K562 (cell line): ENCODE data around the gene THADA. TPM values are rescaled to one million over a fixed set of nuclear protein-coding genes. Genes with fewer than 3 reads are reported as not detected.

Experiments used
- CCNT2 ChIP-seq: IDR thresholded peaks from 2 replicates; pipeline ENCODE4 v1.6.1; 2011; ENCODE audit warnings: borderline replicate concordance, low read depth, mild to moderate bottlenecking, moderate library complexity, mixed read lengths, low read length; ENCODE audit not compliant: insufficient read length; ENCODE audit errors: extremely low read depth
- FOXA3 ChIP-seq, 2 experiments: fragments of 450-650 bp in 1 of 2; sonication (generic) in 1 of 2; formaldehyde crosslinking; IDR thresholded peaks in 1 of 2; conservative IDR thresholded peaks in 1 of 2; 2 replicates each; pipeline versions ENCODE4 v1.4.0 to v1.8.0; 2020 to 2022; ENCODE audit warnings: mild to moderate bottlenecking in 2 of 2, missing genetic modification reagents in 1 of 2
- L3MBTL2 ChIP-seq: fragments of 450-650 bp; IDR thresholded peaks from 2 replicates; pipeline ENCODE4 v1.6.1; 2016; ENCODE audit warnings: mild to moderate bottlenecking, moderate library complexity
- MCM5 ChIP-seq: fragments of 450-650 bp; IDR thresholded peaks from 2 replicates; pipeline ENCODE4 v1.6.1; 2016; ENCODE audit warnings: low read depth
- MTA3 ChIP-seq: fragments of 450-650 bp; formaldehyde crosslinking; IDR thresholded peaks from 2 replicates; pipeline ENCODE4 v1.6.1; 2017; ENCODE audit warnings: mild to moderate bottlenecking, borderline replicate concordance
- PHF8 ChIP-seq: fragments of 200-600 bp; sonication (generic); IDR thresholded peaks from 2 replicates; pipeline ENCODE4 v1.6.1; 2012; ENCODE audit warnings: mixed run types, mild to moderate bottlenecking, inconsistent platforms, low read length, moderate library complexity, borderline replicate concordance
- PURB ChIP-seq: sonication (generic); formaldehyde crosslinking; IDR thresholded peaks from 2 replicates; pipeline ENCODE4 v1.9.0; 2021; ENCODE audit warnings: low read depth, mild to moderate bottlenecking, missing genetic modification reagents
- SRSF3 ChIP-seq: fragments of 200-400 bp; formaldehyde crosslinking; IDR thresholded peaks from 2 replicates; pipeline ENCODE4 v1.6.1; 2016; ENCODE audit warnings: mild to moderate bottlenecking, low read length, moderate library complexity; ENCODE audit not compliant: insufficient read depth
- TEAD4 ChIP-seq, 2 experiments: sonication (generic) in 1 of 2; formaldehyde crosslinking in 1 of 2; IDR thresholded peaks; 2 replicates each; pipeline versions ENCODE4 v1.6.1 to v1.8.0; 2012 to 2022; ENCODE audit warnings: borderline replicate concordance in 1 of 2, inconsistent platforms in 1 of 2, low read length in 1 of 2, mild to moderate bottlenecking in 1 of 2, missing genetic modification reagents in 1 of 2
- USF2 ChIP-seq: sonication (generic); formaldehyde crosslinking; IDR thresholded peaks from 2 replicates; pipeline ENCODE4 v1.5.0; 2020; ENCODE audit warnings: missing genetic modification reagents
- ZBTB26 ChIP-seq: fragments of 450-650 bp; formaldehyde crosslinking; IDR thresholded peaks from 2 replicates; pipeline ENCODE4 v1.4.0; 2022; ENCODE audit warnings: missing genetic modification characterization
- ZNF224 ChIP-seq: sonication (generic); formaldehyde crosslinking; IDR thresholded peaks from 2 replicates; pipeline ENCODE4 v1.8.0; 2022; ENCODE audit warnings: mild to moderate bottlenecking, missing genetic modification reagents
- ZNF347 ChIP-seq: fragments of 450-650 bp; formaldehyde crosslinking; IDR thresholded peaks from 2 replicates; pipeline ENCODE4 v1.4.0; 2020; ENCODE audit warnings: low read depth, mild to moderate bottlenecking, moderate library complexity
- ZNF551 ChIP-seq: fragments of 250-450 bp; sonication (Bioruptor Pico); IDR thresholded peaks from 2 replicates; pipeline ENCODE4 v1.5.0; 2021; ENCODE audit warnings: mild to moderate bottlenecking, moderate library complexity
- polyA plus RNA-seq, 8 experiments: library from polyadenylated mRNA; depleted of rRNA in 4 of 8; stranded (reverse) in 5 of 8; unstranded in 3 of 8; fragments of >200 nt; fragmentation: Nextera tagmentation in 2 of 8; fragmentation: Illumina TruSeq in 1 of 8; extraction: Ambion mirVana in 2 of 8; extraction: Trizol in 1 of 8; gene quantifications; 2 replicates each; pipeline versions ENCODE4 v1.2.1 to v1.2.3, GENCODE V29; 2011 to 2014; ENCODE audit warnings: inconsistent platforms in 1 of 8, missing spikeins in 1 of 8
- total RNA-seq, 7 experiments: library from RNA; depleted of rRNA in 6 of 7; stranded (reverse); fragments of >200 nt in 6 of 7; fragmentation: Illumina TruSeq in 2 of 7; extraction: Trizol in 2 of 7; gene quantifications; 2 replicates each; pipeline versions ENCODE4 v1.2.1 to v1.2.3, GENCODE V29; 2011 to 2021; ENCODE audit warnings: low replicate concordance in 1 of 7
- TF ChIP-seq, protein P1 (sequence below): sonication (generic); formaldehyde crosslinking; IDR thresholded peaks from 2 replicates; pipeline ENCODE4 v1.8.0; 2022; ENCODE audit warnings: missing genetic modification reagents, mild to moderate bottlenecking, moderate library complexity, borderline replicate concordance
- TF ChIP-seq, protein P2 (sequence below): fragments of 250-450 bp; sonication (Bioruptor Pico); IDR thresholded peaks from 2 replicates; pipeline ENCODE4 v1.8.0; 2021; ENCODE audit warnings: borderline replicate concordance, mild to moderate bottlenecking, moderate library complexity; ENCODE audit not compliant: poor library complexity, severe bottlenecking
- TF ChIP-seq, protein P3 (sequence below): sonication (generic); formaldehyde crosslinking; IDR thresholded peaks from 2 replicates; pipeline ENCODE4 v1.9.0; 2022; ENCODE audit warnings: mild to moderate bottlenecking, missing genetic modification reagents
- TF ChIP-seq, protein P4 (sequence below), 3 experiments: IDR thresholded peaks in 2 of 3; conservative IDR thresholded peaks in 1 of 3; 2 replicates each; pipeline ENCODE4 v1.5.1; 2011 to 2012; ENCODE audit warnings: low read length in 3 of 3, mild to moderate bottlenecking in 3 of 3, control low read depth in 2 of 3, improper control_type of control experiment in 1 of 3, inconsistent platforms in 1 of 3, low read depth in 1 of 3, mixed read lengths in 1 of 3, moderate library complexity in 1 of 3; ENCODE audit not compliant: insufficient read depth in 2 of 3

The THADA gene
- total and polyA plus RNA-seq, 9 of the 15 experiments (the other 6 are each of a cell fraction or from before 2014, with no cell fraction given), result 17.8 to 34.7 (median 31.9) TPM

- TF ChIP-seq ZBTB26 (CRISPR knock-in tag) (no peak), SRSF3 (no peak), ZNF551 (CRISPR knock-in tag) (no peak), ZNF224 (CRISPR knock-in tag) (peak; percentile 24; the same call in 1 of the 2 replicates), PURB (CRISPR knock-in tag) (no peak), MCM5 (no peak), FOXA3 (CRISPR knock-in tag; conservative IDR thresholded peaks at IDR 0.05 in 1 of 2, IDR thresholded peaks at IDR 0.05 in 1 of 2) (peak; percentile 77 to 90), TEAD4 (IDR thresholded peaks at IDR 0.05; ENCODE audit: low read length) (no peak; the same call in 1 of the 2 replicates), TEAD4 (CRISPR knock-in tag; IDR thresholded peaks at IDR 0.05; ENCODE audit: borderline replicate concordance) (no peak), USF2 (0 out of 2 replicates have a peak, but pooled peaks have one; percentile 3), MTA3 (peak; percentile 40; the same call in 1 of the 2 replicates), CCNT2 (peak; percentile 59), PHF8 (peak; percentile 79), ZNF347 (CRISPR knock-in tag) (no peak), L3MBTL2 (peak; percentile 78)
- TF ChIP-seq, protein P1, sequence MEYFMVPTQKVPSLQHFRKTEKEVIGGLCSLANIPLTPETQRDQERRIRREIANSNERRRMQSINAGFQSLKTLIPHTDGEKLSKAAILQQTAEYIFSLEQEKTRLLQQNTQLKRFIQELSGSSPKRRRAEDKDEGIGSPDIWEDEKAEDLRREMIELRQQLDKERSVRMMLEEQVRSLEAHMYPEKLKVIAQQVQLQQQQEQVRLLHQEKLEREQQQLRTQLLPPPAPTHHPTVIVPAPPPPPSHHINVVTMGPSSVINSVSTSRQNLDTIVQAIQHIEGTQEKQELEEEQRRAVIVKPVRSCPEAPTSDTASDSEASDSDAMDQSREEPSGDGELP (CRISPR knock-in tag), result peak; percentile 34
- TF ChIP-seq, protein P2, sequence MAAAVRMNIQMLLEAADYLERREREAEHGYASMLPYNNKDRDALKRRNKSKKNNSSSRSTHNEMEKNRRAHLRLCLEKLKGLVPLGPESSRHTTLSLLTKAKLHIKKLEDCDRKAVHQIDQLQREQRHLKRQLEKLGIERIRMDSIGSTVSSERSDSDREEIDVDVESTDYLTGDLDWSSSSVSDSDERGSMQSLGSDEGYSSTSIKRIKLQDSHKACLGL, result peak; percentile 64
- TF ChIP-seq, protein P3, sequence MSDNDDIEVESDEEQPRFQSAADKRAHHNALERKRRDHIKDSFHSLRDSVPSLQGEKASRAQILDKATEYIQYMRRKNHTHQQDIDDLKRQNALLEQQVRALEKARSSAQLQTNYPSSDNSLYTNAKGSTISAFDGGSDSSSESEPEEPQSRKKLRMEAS (CRISPR knock-in tag), result peak; percentile 96
- TF ChIP-seq, protein P4, sequence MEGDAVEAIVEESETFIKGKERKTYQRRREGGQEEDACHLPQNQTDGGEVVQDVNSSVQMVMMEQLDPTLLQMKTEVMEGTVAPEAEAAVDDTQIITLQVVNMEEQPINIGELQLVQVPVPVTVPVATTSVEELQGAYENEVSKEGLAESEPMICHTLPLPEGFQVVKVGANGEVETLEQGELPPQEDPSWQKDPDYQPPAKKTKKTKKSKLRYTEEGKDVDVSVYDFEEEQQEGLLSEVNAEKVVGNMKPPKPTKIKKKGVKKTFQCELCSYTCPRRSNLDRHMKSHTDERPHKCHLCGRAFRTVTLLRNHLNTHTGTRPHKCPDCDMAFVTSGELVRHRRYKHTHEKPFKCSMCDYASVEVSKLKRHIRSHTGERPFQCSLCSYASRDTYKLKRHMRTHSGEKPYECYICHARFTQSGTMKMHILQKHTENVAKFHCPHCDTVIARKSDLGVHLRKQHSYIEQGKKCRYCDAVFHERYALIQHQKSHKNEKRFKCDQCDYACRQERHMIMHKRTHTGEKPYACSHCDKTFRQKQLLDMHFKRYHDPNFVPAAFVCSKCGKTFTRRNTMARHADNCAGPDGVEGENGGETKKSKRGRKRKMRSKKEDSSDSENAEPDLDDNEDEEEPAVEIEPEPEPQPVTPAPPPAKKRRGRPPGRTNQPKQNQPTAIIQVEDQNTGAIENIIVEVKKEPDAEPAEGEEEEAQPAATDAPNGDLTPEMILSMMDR (IDR thresholded peaks at IDR 0.05 in 2 of 3, conservative IDR thresholded peaks at IDR 0.05 in 1 of 3; ENCODE audit: insufficient read depth in 2 of 3, low read depth in 1 of 3, low read length in 3 of 3), result peak in 2 of 3 experiments; percentile 43 to 62; a peak in 4 of 6 replicates
Measured at GRCh38 chr2:43226955-43227829, 368.6 kb downstream of the THADA start (continued).
